ENCODE results near the gene C19orf81.

Gene C19orf81

DNA sequence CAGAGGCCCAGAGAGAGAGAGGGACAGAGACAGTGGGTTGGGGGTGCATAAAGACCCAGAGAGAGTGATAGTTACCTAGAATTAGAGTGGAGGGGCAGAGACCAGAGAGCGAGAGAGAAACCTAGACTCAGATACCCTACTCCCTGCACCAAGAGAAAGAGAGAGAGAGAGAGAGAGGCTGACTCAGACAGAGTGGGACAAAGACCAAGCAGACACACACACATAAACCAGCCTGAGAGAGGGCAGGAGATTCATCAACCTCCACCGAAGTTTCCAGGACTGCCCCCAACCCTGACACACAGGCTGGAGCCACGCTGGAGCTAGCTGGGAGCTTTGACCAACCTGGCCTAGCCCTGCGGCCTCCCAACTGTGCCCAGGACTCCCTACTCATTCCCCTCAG lies 22.4 kb upstream of the C19orf81 start:
- H3K4me3 ChIP-seq (ENCODE audit: control insufficient read depth, low read depth, low read length) = no peak overlapping the region
- DNase-seq (ENCODE audit: low read depth) = no peak
- TF ChIP-seq, protein P1, sequence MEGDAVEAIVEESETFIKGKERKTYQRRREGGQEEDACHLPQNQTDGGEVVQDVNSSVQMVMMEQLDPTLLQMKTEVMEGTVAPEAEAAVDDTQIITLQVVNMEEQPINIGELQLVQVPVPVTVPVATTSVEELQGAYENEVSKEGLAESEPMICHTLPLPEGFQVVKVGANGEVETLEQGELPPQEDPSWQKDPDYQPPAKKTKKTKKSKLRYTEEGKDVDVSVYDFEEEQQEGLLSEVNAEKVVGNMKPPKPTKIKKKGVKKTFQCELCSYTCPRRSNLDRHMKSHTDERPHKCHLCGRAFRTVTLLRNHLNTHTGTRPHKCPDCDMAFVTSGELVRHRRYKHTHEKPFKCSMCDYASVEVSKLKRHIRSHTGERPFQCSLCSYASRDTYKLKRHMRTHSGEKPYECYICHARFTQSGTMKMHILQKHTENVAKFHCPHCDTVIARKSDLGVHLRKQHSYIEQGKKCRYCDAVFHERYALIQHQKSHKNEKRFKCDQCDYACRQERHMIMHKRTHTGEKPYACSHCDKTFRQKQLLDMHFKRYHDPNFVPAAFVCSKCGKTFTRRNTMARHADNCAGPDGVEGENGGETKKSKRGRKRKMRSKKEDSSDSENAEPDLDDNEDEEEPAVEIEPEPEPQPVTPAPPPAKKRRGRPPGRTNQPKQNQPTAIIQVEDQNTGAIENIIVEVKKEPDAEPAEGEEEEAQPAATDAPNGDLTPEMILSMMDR (conservative IDR thresholded peaks at IDR 0.05; ENCODE audit: control insufficient read depth, insufficient read depth, low read depth, low read length) = no peak

GRCh38 chr19:50628146-50628545 lies 21.1 kb upstream of the C19orf81 start:
- TF ChIP-seq, protein P1 (conservative IDR thresholded peaks at IDR 0.05; ENCODE audit: control insufficient read depth, insufficient read depth, low read depth, low read length) = no peak
- no peak for DNase-seq (ENCODE audit: low read depth)
- no peak overlapping the region for H3K4me3 ChIP-seq (ENCODE audit: control insufficient read depth, low read depth, low read length)

- DNase-seq (ENCODE audit: low read depth) = no peak
- H3K4me3 ChIP-seq (ENCODE audit: control insufficient read depth, low read depth, low read length) = no peak overlapping the region
- TF ChIP-seq, protein P1 (conservative IDR thresholded peaks at IDR 0.05; ENCODE audit: control insufficient read depth, insufficient read depth, low read depth, low read length) = no peak
Observed at GRCh38 chr19:50628551-50628950, 20.7 kb upstream of the C19orf81 start.

GRCh38 chr19:50629194-50629593 lies 20.1 kb upstream of the C19orf81 start:
- H3K4me3 ChIP-seq (ENCODE audit: control insufficient read depth, low read depth, low read length) = no peak overlapping the region
- no peak for DNase-seq (ENCODE audit: low read depth)
- TF ChIP-seq, protein P1 (conservative IDR thresholded peaks at IDR 0.05; ENCODE audit: control insufficient read depth, insufficient read depth, low read depth, low read length) = no peak

- TF ChIP-seq, protein P1 (conservative IDR thresholded peaks at IDR 0.05; ENCODE audit: control insufficient read depth, insufficient read depth, low read depth, low read length) = no peak
- H3K4me3 ChIP-seq (ENCODE audit: control insufficient read depth, low read depth, low read length) = no peak overlapping the region
- no peak for DNase-seq (ENCODE audit: low read depth)
Observed at GRCh38 chr19:50629801-50630200, 19.4 kb upstream of the C19orf81 start.

- TF ChIP-seq, protein P1 (conservative IDR thresholded peaks at IDR 0.05; ENCODE audit: control insufficient read depth, insufficient read depth, low read depth, low read length) = no peak
- H3K4me3 ChIP-seq (ENCODE audit: control insufficient read depth, low read depth, low read length) = no peak overlapping the region
- DNase-seq (ENCODE audit: low read depth) = no peak
Observed at GRCh38 chr19:50632151-50632835, 17.0 kb upstream of the C19orf81 start.
